ENCODE measurements around the gene ADAM19.

Gene ADAM19

DNA sequence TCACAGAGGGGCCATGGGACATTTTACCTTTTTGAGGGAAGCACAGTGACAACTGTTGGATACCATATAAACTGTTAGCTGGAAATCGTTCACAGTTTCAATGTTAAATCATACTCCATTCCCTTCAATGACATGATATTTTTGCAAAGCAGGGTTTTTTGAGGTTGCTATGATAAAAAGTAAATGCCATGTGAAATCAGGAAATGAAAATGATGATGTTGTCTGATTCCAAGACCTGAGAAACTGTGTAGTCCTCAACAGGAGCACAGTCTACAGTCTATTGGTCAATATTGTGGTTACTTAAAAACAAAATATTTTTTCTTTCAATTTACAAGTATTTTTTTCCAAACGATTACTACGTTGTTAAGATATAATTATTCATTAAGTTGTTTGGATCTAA lies 24.0 kb upstream of the ADAM19 start:
- no peaks in the 10 kb centered on the region for H3K9me3 ChIP-seq
- H3K27ac ChIP-seq: no peak overlapping the region
- H3K4me3 ChIP-seq (ENCODE audit: low read depth in 1 of 2, low read length in 1 of 2): no peak overlapping the region
- peaks cover 5 to 7% of the 10 kb centered on the region in 2 experiments for H3K4me1 ChIP-seq (ENCODE audit: control insufficient read depth in 1 of 2, insufficient read depth in 1 of 2, low read depth in 1 of 2, low read length in 1 of 2)
- H3K36me3 ChIP-seq: no peaks in the 10 kb centered on the region
- TF ChIP-seq, protein P1, sequence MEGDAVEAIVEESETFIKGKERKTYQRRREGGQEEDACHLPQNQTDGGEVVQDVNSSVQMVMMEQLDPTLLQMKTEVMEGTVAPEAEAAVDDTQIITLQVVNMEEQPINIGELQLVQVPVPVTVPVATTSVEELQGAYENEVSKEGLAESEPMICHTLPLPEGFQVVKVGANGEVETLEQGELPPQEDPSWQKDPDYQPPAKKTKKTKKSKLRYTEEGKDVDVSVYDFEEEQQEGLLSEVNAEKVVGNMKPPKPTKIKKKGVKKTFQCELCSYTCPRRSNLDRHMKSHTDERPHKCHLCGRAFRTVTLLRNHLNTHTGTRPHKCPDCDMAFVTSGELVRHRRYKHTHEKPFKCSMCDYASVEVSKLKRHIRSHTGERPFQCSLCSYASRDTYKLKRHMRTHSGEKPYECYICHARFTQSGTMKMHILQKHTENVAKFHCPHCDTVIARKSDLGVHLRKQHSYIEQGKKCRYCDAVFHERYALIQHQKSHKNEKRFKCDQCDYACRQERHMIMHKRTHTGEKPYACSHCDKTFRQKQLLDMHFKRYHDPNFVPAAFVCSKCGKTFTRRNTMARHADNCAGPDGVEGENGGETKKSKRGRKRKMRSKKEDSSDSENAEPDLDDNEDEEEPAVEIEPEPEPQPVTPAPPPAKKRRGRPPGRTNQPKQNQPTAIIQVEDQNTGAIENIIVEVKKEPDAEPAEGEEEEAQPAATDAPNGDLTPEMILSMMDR (IDR thresholded peaks at IDR 0.05): no peak
- H3K27me3 ChIP-seq: no peaks in the 10 kb centered on the region

DNA sequence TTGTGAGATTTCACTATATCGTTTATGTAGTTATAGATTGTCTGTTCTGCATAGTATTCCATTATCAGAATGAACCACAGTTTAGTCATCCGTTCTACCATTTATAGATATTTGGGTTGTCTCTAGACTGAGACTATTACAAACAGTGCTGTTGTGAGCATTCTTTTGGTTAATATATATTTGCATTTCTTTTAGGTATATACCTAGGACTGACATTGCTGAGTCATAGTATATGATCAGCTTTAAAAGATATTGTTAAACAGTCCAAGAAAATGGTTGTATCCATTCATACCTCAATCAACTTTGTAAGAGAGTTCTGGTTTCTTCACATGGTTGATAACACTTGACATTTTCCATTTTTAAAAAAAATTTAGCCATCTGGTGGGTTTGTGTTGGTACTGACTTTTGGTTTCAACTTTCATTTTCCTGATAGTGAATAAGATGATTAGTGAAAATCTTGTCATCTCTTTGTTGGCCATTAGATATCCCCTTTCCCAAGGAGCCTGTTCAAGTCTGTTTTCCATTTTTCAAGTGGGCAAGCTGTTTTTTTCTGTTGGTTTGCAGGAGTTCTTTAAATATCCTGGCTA lies 22.9 kb upstream of the ADAM19 start:
- H3K4me1 ChIP-seq (ENCODE audit: control insufficient read depth in 1 of 2, insufficient read depth in 1 of 2, low read depth in 1 of 2, low read length in 1 of 2): peaks cover 5 to 7% of the 10 kb centered on the region in 2 experiments
- no peaks in the 10 kb centered on the region for H3K27me3 ChIP-seq
- no peaks in the 10 kb centered on the region for H3K9me3 ChIP-seq
- H3K36me3 ChIP-seq: no peaks in the 10 kb centered on the region
- TF ChIP-seq, protein P1 (IDR thresholded peaks at IDR 0.05): no peak
- H3K27ac ChIP-seq: no peak overlapping the region
- no peak overlapping the region for H3K4me3 ChIP-seq (ENCODE audit: low read depth in 1 of 2, low read length in 1 of 2)

DNA sequence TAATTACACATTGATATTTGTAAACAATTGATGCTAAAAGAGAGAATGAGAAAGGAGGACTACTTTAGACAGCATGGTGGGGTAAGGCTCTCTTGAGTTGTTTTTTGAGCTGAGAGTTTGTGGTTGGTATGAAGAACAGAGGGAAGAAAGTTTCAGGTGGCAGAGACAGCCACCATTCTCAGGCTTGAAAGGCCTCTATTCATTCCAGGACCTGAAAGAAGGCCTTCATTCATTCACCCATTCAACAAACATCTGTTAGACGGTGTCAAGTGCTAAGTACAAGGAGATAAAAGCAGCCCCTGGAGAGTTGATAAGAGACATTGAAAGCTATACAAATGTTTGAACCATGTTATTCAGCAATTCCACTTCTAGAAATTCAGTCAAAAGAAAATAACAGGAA lies 21.7 kb upstream of the ADAM19 start:
- no peaks in the 10 kb centered on the region for H3K36me3 ChIP-seq
- H3K9me3 ChIP-seq: no peaks in the 10 kb centered on the region
- no peak overlapping the region for H3K4me3 ChIP-seq (ENCODE audit: low read depth in 1 of 2, low read length in 1 of 2)
- no peaks in the 10 kb centered on the region for H3K27me3 ChIP-seq
- TF ChIP-seq, protein P1 (IDR thresholded peaks at IDR 0.05): no peak
- no peak overlapping the region for H3K27ac ChIP-seq
- peaks cover 5 to 7% of the 10 kb centered on the region in 2 experiments for H3K4me1 ChIP-seq (ENCODE audit: control insufficient read depth in 1 of 2, insufficient read depth in 1 of 2, low read depth in 1 of 2, low read length in 1 of 2)

DNA sequence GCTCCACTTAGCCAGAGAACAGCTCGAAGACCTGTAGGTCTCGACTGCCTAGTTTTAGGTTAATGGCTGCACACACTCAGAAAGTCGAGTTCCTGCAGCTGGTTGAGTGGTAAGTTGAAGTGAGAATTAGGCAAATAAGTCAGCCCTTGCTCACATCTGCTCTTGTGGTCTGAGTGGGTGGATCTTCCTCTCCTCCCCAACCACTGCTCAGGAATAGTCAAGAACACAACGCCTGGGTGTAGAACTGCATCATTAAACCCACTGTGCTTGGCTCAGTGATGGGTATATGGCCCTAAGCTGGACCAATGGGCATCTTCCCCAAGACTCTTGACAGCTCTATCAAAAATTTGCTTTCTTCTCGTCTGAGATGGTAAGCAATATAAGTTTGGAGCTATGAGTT lies 20.9 kb upstream of the ADAM19 start:
- TF ChIP-seq, protein P1 (IDR thresholded peaks at IDR 0.05): no peak
- H3K9me3 ChIP-seq: no peaks in the 10 kb centered on the region
- no peak overlapping the region for H3K27ac ChIP-seq
- H3K36me3 ChIP-seq: no peaks in the 10 kb centered on the region
- no peaks in the 10 kb centered on the region for H3K27me3 ChIP-seq
- H3K4me3 ChIP-seq (ENCODE audit: low read depth in 1 of 2, low read length in 1 of 2): no peak overlapping the region
- peaks cover 5 to 7% of the 10 kb centered on the region in 2 experiments for H3K4me1 ChIP-seq (ENCODE audit: control insufficient read depth in 1 of 2, insufficient read depth in 1 of 2, low read depth in 1 of 2, low read length in 1 of 2)

DNA sequence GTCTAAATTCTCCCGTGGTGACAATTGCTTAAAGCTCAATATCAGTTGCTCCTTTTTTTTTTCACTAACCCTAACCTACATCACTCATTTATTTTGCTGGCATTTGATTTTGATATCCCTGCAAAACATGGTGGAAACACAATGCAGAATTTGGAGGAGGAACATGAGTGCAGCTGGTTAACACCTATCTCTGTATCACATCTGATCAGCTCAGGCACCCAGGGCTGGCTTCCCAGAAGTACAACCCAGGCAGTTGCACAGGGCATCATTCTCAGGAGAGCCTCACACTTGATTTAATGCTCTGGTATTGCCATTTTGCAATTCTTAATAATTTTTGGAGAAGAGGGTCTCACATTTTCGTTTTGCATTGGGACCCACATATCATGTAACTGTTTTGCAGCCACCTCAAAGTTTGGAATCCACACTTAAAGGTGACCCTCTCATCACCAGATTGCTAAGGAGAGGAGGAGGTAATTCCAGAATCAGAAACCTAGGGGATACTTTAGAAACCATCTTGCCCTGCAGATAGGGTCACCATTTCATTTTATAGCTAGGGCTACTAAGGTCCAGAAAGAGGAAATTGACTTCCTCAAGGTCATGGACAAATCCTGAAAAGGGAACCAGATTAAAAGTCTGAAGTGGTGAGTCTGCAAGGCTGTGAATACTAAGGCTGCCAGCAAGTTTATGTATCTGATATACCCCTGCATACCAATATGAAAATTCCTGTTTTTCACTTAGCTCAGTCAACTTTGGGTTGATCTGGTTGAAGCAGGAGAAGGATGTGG lies 19.3 kb upstream of the ADAM19 start:
- Histone ChIP-seq H3K9me3 (no peaks in the 10 kb centered on the region), H3K27ac (no peak overlapping the region), H3K4me1 (ENCODE audit: control insufficient read depth in 1 of 2, insufficient read depth in 1 of 2, low read depth in 1 of 2, low read length in 1 of 2) (peaks cover 5 to 7% of the 10 kb centered on the region in 2 experiments), H3K27me3 (no peaks in the 10 kb centered on the region), H3K4me3 (ENCODE audit: low read depth in 1 of 2, low read length in 1 of 2) (no peak overlapping the region), H3K36me3 (no peaks in the 10 kb centered on the region)
- TF ChIP-seq, protein P1 (IDR thresholded peaks at IDR 0.05): no peak
